BLaER1 treated with 17β-estradiol and CSF1 and Interleukin-3, amounts not matched to agents 10 nM and 100 nM (cell line): ENCODE results near the gene HPSE2.
"Not testable (repeated sequence)": the region's sequence is repeated elsewhere in the genome, so short reads cannot be mapped to it uniquely, and the experiment has no call there.

Source experiments
- H3K27ac ChIP-seq, 11 experiments: shearing (Covaris generic); formaldehyde crosslinking; 2 replicates each; pipeline ENCODE4 v1.8.1; 2022
- H3K27me3 ChIP-seq, 11 experiments: shearing (Covaris generic); formaldehyde crosslinking; 2 replicates each; pipeline ENCODE4 v1.8.1; 2022
- H3K36me3 ChIP-seq, 11 experiments: shearing (Covaris generic); formaldehyde crosslinking; 2 replicates each; pipeline ENCODE4 v1.8.1; 2022
- H3K4me1 ChIP-seq, 10 experiments: shearing (Covaris generic); formaldehyde crosslinking; 2 replicates each; pipeline ENCODE4 v1.8.1; 2022
- H3K4me2 ChIP-seq, 11 experiments: shearing (Covaris generic); formaldehyde crosslinking; 2 replicates each; pipeline ENCODE4 v1.8.1; 2022
- H3K4me3 ChIP-seq, 10 experiments: shearing (Covaris generic); formaldehyde crosslinking; 2 replicates each; pipeline ENCODE4 v1.8.1; 2022
- H3K9ac ChIP-seq, 11 experiments: shearing (Covaris generic); formaldehyde crosslinking; 2 replicates each; pipeline ENCODE4 v1.8.1; 2022
- H3K9me3 ChIP-seq, 11 experiments: shearing (Covaris generic); formaldehyde crosslinking; replicated peaks in 1 of 11; 2 replicates each; pipeline ENCODE4 v1.8.1; 2022
- H4K20me1 ChIP-seq, 11 experiments: shearing (Covaris generic); formaldehyde crosslinking; 2 replicates each; pipeline ENCODE4 v1.8.1; 2022
- Cebpa-rat ChIP-seq, 11 experiments: shearing (Covaris generic); IDR thresholded peaks; 2 replicates each; pipeline ENCODE4 v1.8.1; 2022

Gene HPSE2

DNA sequence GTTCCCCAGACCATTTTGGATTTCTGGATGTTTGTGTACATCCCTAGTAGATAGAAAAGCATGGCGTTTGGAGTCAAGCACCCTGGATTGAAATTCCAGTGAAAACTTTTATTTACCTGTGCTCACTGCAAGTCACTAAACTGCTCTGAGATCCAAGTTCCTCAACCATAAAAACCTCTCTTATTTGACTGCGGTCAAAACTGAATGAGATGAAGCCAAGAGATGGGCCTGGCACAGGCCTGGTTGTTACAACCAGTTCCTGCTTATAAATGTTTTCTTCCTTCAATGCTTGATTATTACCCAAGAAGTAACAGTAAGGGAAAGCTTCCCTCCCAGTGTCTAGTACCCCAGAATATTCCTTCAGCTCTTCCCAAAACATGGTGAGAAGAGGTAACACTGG is 718.0 kb downstream of the HPSE2 start:
- no peak overlapping the region for H3K4me2 ChIP-seq
- H3K36me3 ChIP-seq, result no peaks in the 10 kb centered on the region
- no peak for TF ChIP-seq Cebpa-rat (IDR thresholded peaks at IDR 0.05)
- H4K20me1 ChIP-seq, result no peaks in the 10 kb centered on the region
- no peak overlapping the region for H3K9ac ChIP-seq
- H3K27me3 ChIP-seq, result no peaks in the 10 kb centered on the region
- peaks cover 0 to 9% (median 0%) of the 10 kb centered on the region in 11 experiments; a peak in 4 of 22 replicates for H3K9me3 ChIP-seq
- no peaks in the 10 kb centered on the region for H3K4me1 ChIP-seq
- H3K27ac ChIP-seq, result no peak overlapping the region
- no peak overlapping the region for H3K4me3 ChIP-seq

GRCh38 chr10:98516352-98516751 is 719.3 kb downstream of the HPSE2 start:
- H3K9me3 ChIP-seq, result peaks cover 0 to 9% (median 0%) of the 10 kb centered on the region in 11 experiments; a peak in 4 of 22 replicates
- H3K4me1 ChIP-seq, result no peaks in the 10 kb centered on the region
- H3K4me3 ChIP-seq, result no peak overlapping the region
- H4K20me1 ChIP-seq, result no peaks in the 10 kb centered on the region
- no peak overlapping the region for H3K4me2 ChIP-seq
- no peaks in the 10 kb centered on the region for H3K27me3 ChIP-seq
- no peaks in the 10 kb centered on the region for H3K36me3 ChIP-seq
- no peak overlapping the region for H3K9ac ChIP-seq
- H3K27ac ChIP-seq, result no peak overlapping the region
- no peak for TF ChIP-seq Cebpa-rat (IDR thresholded peaks at IDR 0.05)

- Histone ChIP-seq H3K9me3 (peaks cover 0 to 9% (median 0%) of the 10 kb centered on the region in 11 experiments; a peak in 4 of 22 replicates), H3K9ac (no peak overlapping the region), H3K27me3 (no peaks in the 10 kb centered on the region), H3K27ac (no peak overlapping the region), H4K20me1 (no peaks in the 10 kb centered on the region), H3K4me3 (no peak overlapping the region), H3K4me1 (no peaks in the 10 kb centered on the region), H3K36me3 (no peaks in the 10 kb centered on the region), H3K4me2 (no peak overlapping the region)
- TF ChIP-seq Cebpa-rat (IDR thresholded peaks at IDR 0.05), result no peak
These were observed 721.9 kb downstream of the HPSE2 start for GRCh38 chr10:98513704-98514103.

DNA sequence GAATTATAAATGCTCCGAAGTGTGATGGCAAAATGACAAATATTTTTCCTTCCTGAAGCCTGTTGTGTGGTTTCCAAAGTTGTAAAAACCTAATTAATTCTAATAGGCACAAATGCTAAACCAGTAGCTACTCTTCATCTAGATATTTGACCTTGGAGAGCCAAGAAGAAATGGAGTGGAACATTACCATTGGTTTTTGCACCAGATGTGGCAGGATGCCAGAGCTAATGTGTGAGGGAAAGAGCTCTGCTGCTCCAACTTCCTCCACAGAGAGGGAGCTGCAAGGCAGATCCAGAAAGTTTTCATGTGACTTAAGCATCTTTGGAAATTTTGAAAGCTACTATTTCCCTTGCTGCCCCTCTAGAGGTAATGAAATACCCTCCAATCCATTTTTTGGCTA is 723.8 kb downstream of the HPSE2 start:
- Histone ChIP-seq H3K4me2 (no peak overlapping the region), H4K20me1 (no peaks in the 10 kb centered on the region), H3K9me3 (peaks cover 0 to 9% (median 0%) of the 10 kb centered on the region in 11 experiments; a peak in 4 of 22 replicates), H3K36me3 (no peaks in the 10 kb centered on the region), H3K4me1 (no peaks in the 10 kb centered on the region), H3K27me3 (no peaks in the 10 kb centered on the region), H3K9ac (no peak overlapping the region), H3K27ac (no peak overlapping the region), H3K4me3 (no peak overlapping the region)
- TF ChIP-seq Cebpa-rat (IDR thresholded peaks at IDR 0.05), result no peak

GRCh38 chr10:98510412-98510995 is 725.1 kb downstream of the HPSE2 start:
- Histone ChIP-seq H3K4me3 (no peak overlapping the region), H3K9ac (no peak overlapping the region), H4K20me1 (no peaks in the 10 kb centered on the region), H3K27ac (no peak overlapping the region), H3K4me1 (no peaks in the 10 kb centered on the region), H3K4me2 (no peak overlapping the region), H3K36me3 (no peaks in the 10 kb centered on the region), H3K27me3 (no peaks in the 10 kb centered on the region), H3K9me3 (peaks cover 0 to 9% (median 0%) of the 10 kb centered on the region in 11 experiments; a peak in 4 of 22 replicates)
- TF ChIP-seq Cebpa-rat (IDR thresholded peaks at IDR 0.05), result no peak

DNA sequence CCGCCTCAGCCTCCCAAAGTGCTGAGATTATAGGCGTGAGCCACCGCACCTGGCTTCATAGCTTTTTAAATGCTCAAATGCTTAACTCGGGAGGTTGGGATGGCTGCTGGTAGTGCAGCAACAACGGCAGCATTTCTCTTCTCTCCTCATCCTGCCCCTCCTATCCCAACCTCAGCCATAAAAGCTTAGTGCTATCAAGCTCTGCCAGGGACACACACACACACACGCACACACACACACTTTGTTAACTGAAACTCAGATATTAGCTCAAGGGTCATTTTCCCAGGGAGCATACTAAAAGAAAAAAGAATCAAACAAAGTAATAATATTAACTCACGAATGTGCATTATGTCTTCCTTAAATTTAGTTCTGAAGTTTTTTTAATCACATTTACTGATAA is 725.9 kb downstream of the HPSE2 start:
- H3K27me3 ChIP-seq, result no peaks in the 10 kb centered on the region
- no peak overlapping the region for H3K9ac ChIP-seq
- no peaks in the 10 kb centered on the region for H3K36me3 ChIP-seq
- no peak for TF ChIP-seq Cebpa-rat (IDR thresholded peaks at IDR 0.05)
- no peaks in the 10 kb centered on the region for H4K20me1 ChIP-seq
- H3K4me2 ChIP-seq, result no peak overlapping the region
- no peak overlapping the region for H3K4me3 ChIP-seq
- no peaks in the 10 kb centered on the region for H3K4me1 ChIP-seq
- no peak overlapping the region for H3K27ac ChIP-seq
- H3K9me3 ChIP-seq, result peaks cover 0 to 9% (median 0%) of the 10 kb centered on the region in 11 experiments; a peak in 4 of 22 replicates

DNA sequence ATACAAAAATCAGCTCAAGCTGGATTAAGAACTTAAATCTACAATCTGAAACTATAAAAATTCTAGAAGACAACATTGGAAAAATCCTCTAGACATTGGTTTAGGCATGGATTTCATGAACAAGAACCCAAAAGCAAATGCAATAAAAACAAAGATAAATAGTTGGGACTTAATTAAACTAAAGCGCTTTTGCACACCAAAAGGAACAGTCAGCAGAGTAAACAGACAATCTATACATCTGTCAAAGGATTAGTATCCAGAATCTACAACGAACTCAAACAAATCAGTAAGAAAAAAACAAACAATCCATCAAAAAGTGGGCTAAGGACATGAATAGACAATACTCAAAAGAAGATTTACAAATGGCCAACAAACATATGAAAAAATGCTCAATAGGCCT is 733.1 kb downstream of the HPSE2 start:
- H3K27ac ChIP-seq, H3K27me3 ChIP-seq, H3K36me3 ChIP-seq, H3K4me1 ChIP-seq, H3K4me3 ChIP-seq, H3K4me2 ChIP-seq, H3K9ac ChIP-seq, H4K20me1 ChIP-seq: not testable (repeated sequence)
- H3K9me3 ChIP-seq, result peaks cover 5 to 19% (median 10%) of the 10 kb centered on the region in 11 experiments; a peak in 14 of 22 replicates

DNA sequence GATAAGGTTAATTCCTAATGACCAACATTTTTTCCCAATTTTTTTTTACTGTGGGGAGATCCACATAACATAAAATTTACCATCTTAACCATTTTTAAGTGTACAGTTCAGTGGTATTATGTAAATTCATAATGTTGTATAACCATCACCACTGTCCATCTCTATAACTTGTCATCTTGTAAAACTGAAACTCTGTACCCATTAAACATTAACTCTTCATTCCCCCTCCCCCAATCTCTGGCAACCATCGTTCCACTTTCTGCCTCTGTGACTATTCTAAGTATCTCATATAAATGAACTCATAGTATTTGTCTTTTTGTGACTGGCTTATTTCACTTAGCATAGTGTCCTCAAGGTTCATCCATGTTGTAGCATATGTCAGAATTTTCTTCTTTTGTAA is 742.9 kb downstream of the HPSE2 start:
- no peaks in the 10 kb centered on the region for H4K20me1 ChIP-seq
- H3K9ac ChIP-seq, result no peak overlapping the region
- peaks cover 0 to 13% (median 0%) of the 10 kb centered on the region in 10 experiments; a peak in 3 of 20 replicates for H3K4me1 ChIP-seq
- no peak overlapping the region for H3K4me2 ChIP-seq
- TF ChIP-seq Cebpa-rat (IDR thresholded peaks at IDR 0.05), result no peak
- no peaks in the 10 kb centered on the region for H3K36me3 ChIP-seq
- H3K4me3 ChIP-seq, result no peak overlapping the region
- H3K9me3 ChIP-seq, result peaks cover 16 to 20% (median 18%) of the 10 kb centered on the region in 11 experiments
- H3K27me3 ChIP-seq, result no peaks in the 10 kb centered on the region
- no peak overlapping the region for H3K27ac ChIP-seq

- Histone ChIP-seq H3K9ac (no peak overlapping the region), H3K4me2 (no peak overlapping the region), H4K20me1 (no peaks in the 10 kb centered on the region), H3K36me3 (no peaks in the 10 kb centered on the region), H3K27ac (no peak overlapping the region), H3K9me3 (peaks cover 0 to 2% (median under 1%) of the 10 kb centered on the region in 11 experiments; a peak in 15 of 22 replicates), H3K4me3 (no peak overlapping the region), H3K27me3 (no peaks in the 10 kb centered on the region), H3K4me1 (peaks cover 0 to 14% (median 0%) of the 10 kb centered on the region in 10 experiments; a peak in 3 of 20 replicates)
- TF ChIP-seq Cebpa-rat (IDR thresholded peaks at IDR 0.05), result no peak
These were observed 745.8 kb downstream of the HPSE2 start for GRCh38 chr10:98489561-98490481.
